Activated CD8-positive, alpha-beta T cell treated with anti-CD3 and anti-CD28 coated beads for 36 hours (primary cell): ENCODE results near the gene TAF10. TPM values are rescaled to one million over a fixed set of nuclear protein-coding genes. Genes with fewer than 3 reads are reported as not detected.
A peak's percentile ranks its signal among the peaks of the same experiment; 100 is the strongest.

Source experiments
- ATAC-seq: fragments of 200-7000 bp; cut with Tn5 transposase; one replicate; pipeline ENCODE4 v1.10.0; 2021; ENCODE audit warnings: mild to moderate bottlenecking, moderate library complexity
- CTCF ChIA-PET: fragments of 350-600 bp; sonication (Branson Sonifier 250); formaldehyde crosslinking; loops from one replicate; lab custom pipeline; 2021; ENCODE audit warnings: antibody characterized with exemption; lab: Charles Lee
- POLR2A ChIA-PET: fragments of 350-600 bp; sonication (Branson Sonifier 250); formaldehyde crosslinking; loops from one replicate; lab custom pipeline; 2021; ENCODE audit warnings: antibody characterized with exemption; lab: Charles Lee
- DNase-seq: peaks from one replicate; pipeline ENCODE4 v3.0.0-alpha.2; 2020
- H3K27ac Mint-ChIP-seq: one replicate; pipeline ENCODE4 v1.8.0; 2021; ENCODE audit warnings: mild to moderate bottlenecking, mixed read lengths
- H3K27me3 Mint-ChIP-seq: one replicate; pipeline ENCODE4 v1.8.0; 2021; ENCODE audit warnings: mixed read lengths
- H3K36me3 Mint-ChIP-seq: one replicate; pipeline ENCODE4 v1.8.0; 2021; ENCODE audit warnings: low read depth, mixed read lengths
- H3K4me1 Mint-ChIP-seq: one replicate; pipeline ENCODE4 v1.8.0; 2021; ENCODE audit warnings: low read depth, mixed read lengths
- H3K4me3 Mint-ChIP-seq: one replicate; pipeline ENCODE4 v1.8.0; 2021; ENCODE audit warnings: mild to moderate bottlenecking, moderate library complexity, mixed read lengths
- H3K9me3 Mint-ChIP-seq: one replicate; pipeline ENCODE4 v1.8.0; 2021; ENCODE audit warnings: mixed read lengths
- intact Hi-C: fragments of 100-400 bp; cut with micrococcal nuclease; formaldehyde crosslinking; loops from one replicate; pipeline ENCODE4 v1.10.0; 2022
- total RNA-seq, 2 experiments: library from RNA; stranded (reverse); gene quantifications; one replicate each; pipeline ENCODE4 v1.2.3, GENCODE V29; 2021
- TF ChIP-seq, protein P1 (sequence below): fragments of 200-600 bp; IDR thresholded peaks from one replicate; pipeline ENCODE4 v1.8.0; 2022; ENCODE audit warnings: antibody characterized with exemption, mild to moderate bottlenecking

TAF10 gene
- total RNA-seq, 2 experiments from 2014 or later, result 151 to 160 TPM

DNA sequence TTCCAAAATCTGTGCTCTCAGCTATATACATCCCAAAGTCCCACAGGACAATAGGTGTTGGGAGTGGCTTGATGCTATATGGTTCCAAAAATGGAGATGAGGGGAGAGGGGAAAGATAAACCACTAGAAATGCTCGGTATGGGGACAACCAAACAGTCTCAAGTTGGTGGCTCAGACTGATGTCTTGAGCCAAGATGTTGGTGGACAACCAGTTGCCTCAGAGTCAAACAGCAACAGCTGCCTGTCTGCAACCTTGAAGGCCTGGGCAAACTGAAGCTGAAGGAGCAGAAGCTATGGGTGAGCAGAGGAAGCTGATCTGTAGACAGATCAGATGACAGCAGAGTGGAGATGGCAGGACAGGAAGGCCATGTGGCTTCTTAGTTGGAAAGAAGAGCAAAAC is 12.6 kb downstream of the TAF10 start:
- DNase-seq (no peak), ATAC-seq (no peak)
- Mint-ChIP-seq H3K36me3 (peaks cover 46% of the 10 kb centered on the region), H3K4me1 (peaks cover 46% of the 10 kb centered on the region), H3K27ac (no peak overlapping the region), H3K27me3 (no peaks in the 10 kb centered on the region), H3K4me3 (no peak overlapping the region), H3K9me3 (no peaks in the 10 kb centered on the region)
- POLR2A ChIA-PET, result interaction anchor here (1.1 kb wide), 1 partner anchor 69 kb away, joined by 3 read pairs; no protein-coding TSS in a partner anchor
- CTCF ChIA-PET, result interaction anchor here (1.3 to 1.9 kb wide), 6 partner anchors 12 to 94 kb away, joined by 4 to 6 read pairs (median 4); partner anchors contain the start of genes MRPL17 and TAF10
- intact Hi-C loops, result no loop called here
- TF ChIP-seq, protein P1, sequence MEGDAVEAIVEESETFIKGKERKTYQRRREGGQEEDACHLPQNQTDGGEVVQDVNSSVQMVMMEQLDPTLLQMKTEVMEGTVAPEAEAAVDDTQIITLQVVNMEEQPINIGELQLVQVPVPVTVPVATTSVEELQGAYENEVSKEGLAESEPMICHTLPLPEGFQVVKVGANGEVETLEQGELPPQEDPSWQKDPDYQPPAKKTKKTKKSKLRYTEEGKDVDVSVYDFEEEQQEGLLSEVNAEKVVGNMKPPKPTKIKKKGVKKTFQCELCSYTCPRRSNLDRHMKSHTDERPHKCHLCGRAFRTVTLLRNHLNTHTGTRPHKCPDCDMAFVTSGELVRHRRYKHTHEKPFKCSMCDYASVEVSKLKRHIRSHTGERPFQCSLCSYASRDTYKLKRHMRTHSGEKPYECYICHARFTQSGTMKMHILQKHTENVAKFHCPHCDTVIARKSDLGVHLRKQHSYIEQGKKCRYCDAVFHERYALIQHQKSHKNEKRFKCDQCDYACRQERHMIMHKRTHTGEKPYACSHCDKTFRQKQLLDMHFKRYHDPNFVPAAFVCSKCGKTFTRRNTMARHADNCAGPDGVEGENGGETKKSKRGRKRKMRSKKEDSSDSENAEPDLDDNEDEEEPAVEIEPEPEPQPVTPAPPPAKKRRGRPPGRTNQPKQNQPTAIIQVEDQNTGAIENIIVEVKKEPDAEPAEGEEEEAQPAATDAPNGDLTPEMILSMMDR, result no peak

DNA sequence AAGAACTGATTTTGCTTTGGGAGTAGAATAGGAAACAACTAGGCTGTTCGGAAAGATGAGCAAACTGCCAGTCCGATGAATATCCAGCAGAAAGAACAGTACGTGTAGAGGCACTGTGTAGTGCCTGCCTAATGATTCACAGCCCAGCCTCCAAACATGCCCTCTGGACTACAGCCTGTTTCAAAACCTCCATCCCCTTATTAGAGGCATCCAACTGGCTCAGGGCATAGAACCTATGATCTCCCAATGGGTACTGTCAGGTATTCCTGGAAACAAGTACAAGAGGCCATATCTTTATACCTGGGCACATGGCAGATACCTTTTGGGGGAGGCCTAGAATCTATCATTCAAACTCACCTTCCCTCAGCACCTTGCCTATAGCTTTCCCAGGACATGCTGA is 13.5 kb downstream of the TAF10 start:
- H3K9me3 Mint-ChIP-seq, result no peaks in the 10 kb centered on the region
- intact Hi-C loops, result no loop called here
- H3K4me1 Mint-ChIP-seq, result peaks cover 52% of the 10 kb centered on the region
- H3K27me3 Mint-ChIP-seq, result no peaks in the 10 kb centered on the region
- no peak overlapping the region for H3K4me3 Mint-ChIP-seq
- TF ChIP-seq, protein P1, result no peak
- no peak for DNase-seq
- H3K27ac Mint-ChIP-seq, result no peak overlapping the region
- POLR2A ChIA-PET, result interaction anchor here (1.1 kb wide), 1 partner anchor 70 kb away, joined by 3 read pairs; no protein-coding TSS in a partner anchor
- ATAC-seq, result no peak
- peaks cover 51% of the 10 kb centered on the region for H3K36me3 Mint-ChIP-seq
- CTCF ChIA-PET, result interaction anchor here (1.3 to 1.7 kb wide), 3 partner anchors 15 to 93 kb away, joined by 4 read pairs; no protein-coding TSS in a partner anchor

DNA sequence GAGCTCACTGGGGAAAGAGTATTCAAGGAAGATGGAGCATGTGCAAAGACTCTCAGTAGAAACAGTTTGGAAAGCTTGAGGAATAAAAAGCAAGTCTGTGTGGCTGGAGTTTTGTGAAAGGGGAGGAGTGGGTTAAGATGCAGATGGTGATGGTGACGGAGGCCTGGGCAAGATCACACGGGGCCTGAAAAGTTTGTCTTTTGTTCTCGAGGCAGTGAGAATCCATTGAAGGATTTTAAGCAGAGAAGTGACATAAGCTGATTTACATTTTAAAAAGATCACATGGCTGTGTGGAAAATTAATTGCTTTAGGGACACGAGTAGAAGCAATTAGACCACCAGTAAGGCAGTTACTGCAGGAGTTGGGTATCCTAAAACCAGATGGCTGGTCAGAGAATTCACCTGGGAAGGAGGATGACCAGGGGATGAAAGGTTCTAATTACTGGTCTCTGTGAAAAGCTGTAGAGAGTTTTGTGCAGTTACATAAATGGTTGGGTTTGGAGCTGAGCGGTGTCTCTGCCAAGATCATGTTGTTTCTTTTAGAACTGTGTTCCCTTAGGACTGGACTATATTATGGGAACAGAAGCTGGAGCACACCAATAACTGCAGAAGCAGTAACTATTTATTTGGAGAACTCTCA is 15.7 kb downstream of the TAF10 start:
- intact Hi-C loops, result no loop called here
- TF ChIP-seq, protein P1, result no peak
- POLR2A ChIA-PET, result interaction anchor here (1.0 to 1.2 kb wide), 3 partner anchors 9 to 111 kb away, joined by 3 to 5 read pairs (median 4); no protein-coding TSS in a partner anchor
- H3K36me3 Mint-ChIP-seq, result peaks cover 60% of the 10 kb centered on the region
- ATAC-seq (no peak), DNase-seq (no peak)
- peak overlapping the region; percentile 16 for H3K27ac Mint-ChIP-seq
- CTCF ChIA-PET, result interaction anchor here (0.6 to 1.7 kb wide), 8 partner anchors 15 to 217 kb away, joined by 3 to 7 read pairs (median 3); partner anchors contain the start of gene MRPL17
- no peak overlapping the region for H3K4me3 Mint-ChIP-seq
- H3K27me3 Mint-ChIP-seq, result no peaks in the 10 kb centered on the region
- no peaks in the 10 kb centered on the region for H3K9me3 Mint-ChIP-seq
- H3K4me1 Mint-ChIP-seq, result peaks cover 41% of the 10 kb centered on the region

DNA sequence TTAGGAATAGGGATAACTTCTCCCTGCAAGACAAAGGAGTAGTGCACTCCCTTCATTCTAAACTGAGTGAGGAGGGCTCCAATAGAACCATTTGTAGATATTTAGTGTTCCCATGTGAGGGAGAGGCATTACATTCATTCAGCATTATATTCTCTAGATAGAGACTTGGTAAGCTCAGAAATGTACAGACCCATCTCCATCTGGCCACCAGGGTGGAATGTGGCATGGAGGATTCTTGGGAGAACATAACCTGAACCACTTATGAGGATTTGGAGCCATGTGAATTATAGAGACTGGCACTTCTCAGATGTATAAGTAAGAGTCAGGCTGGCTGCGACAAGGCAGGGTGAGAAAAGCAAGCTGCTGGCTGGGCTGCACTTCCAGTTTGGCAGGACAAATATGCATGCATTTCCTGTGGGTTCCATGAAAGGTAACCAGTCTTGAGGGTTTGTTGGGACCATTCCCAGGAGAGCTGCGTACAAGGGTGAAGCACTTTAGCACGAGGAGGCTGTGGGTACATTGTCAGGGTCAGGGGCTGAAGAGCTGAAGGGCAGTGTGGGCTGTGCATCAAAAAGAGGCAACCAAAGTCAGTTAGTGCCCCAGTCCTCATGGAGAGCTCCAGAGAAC is 17.8 kb downstream of the TAF10 start:
- peaks cover 34% of the 10 kb centered on the region for H3K4me1 Mint-ChIP-seq
- H3K27ac Mint-ChIP-seq, result no peak overlapping the region
- POLR2A ChIA-PET, result interaction anchor here (0.5 to 1.5 kb wide), 3 partner anchors 10 to 204 kb away, joined by 3 to 5 read pairs (median 4); partner anchors contain the start of gene SMPD1

More for the DNA sequence above, 17.8 kb downstream of the TAF10 start:
- TF ChIP-seq, protein P1, result no peak
- no peaks in the 10 kb centered on the region for H3K9me3 Mint-ChIP-seq
- CTCF ChIA-PET, result interaction anchor here (0.6 to 2.1 kb wide), 8 partner anchors 10 to 241 kb away, joined by 3 to 7 read pairs (median 4); partner anchors contain the start of gene MRPL17
- no peak for DNase-seq
- no peak overlapping the region for H3K4me3 Mint-ChIP-seq
- ATAC-seq, result no peak
- no peaks in the 10 kb centered on the region for H3K27me3 Mint-ChIP-seq
- intact Hi-C loops, result no loop called here
- H3K36me3 Mint-ChIP-seq, result peaks cover 57% of the 10 kb centered on the region
